HEK293T (cell line): ENCODE measurements around the gene GTF2I.

Experiments used
- CTCF ChIA-PET: fragments of 350-600 bp; formaldehyde crosslinking; extraction: SDS; loops from one replicate; lab custom pipeline; 2021; ENCODE audit warnings: antibody characterized with exemption, inconsistent platforms; lab: Yijun Ruan, JAX
- POLR2A ChIA-PET: fragments of 350-600 bp; formaldehyde crosslinking; extraction: SDS; loops from one replicate; lab custom pipeline; 2020; ENCODE audit warnings: antibody characterized with exemption, inconsistent platforms; lab: Yijun Ruan, JAX
- DNase-seq: peaks from one replicate; pipeline ENCODE4 v3.0.0; 2012; ENCODE audit warnings: mixed read lengths; ENCODE audit errors: extremely low spot score
- ARNT ChIP-seq: fragments of 450-650 bp; IDR thresholded peaks from 2 replicates; pipeline ENCODE4 v1.6.1; 2017; ENCODE audit warnings: mild to moderate bottlenecking
- BHLHE40 ChIP-seq: fragments of 450-650 bp; IDR thresholded peaks from 2 replicates; pipeline ENCODE4 v1.6.1; 2016; ENCODE audit warnings: mild to moderate bottlenecking, moderate library complexity, borderline replicate concordance
- CTBP1 ChIP-seq: fragments of 450-650 bp; IDR thresholded peaks from 2 replicates; pipeline ENCODE4 v1.6.1; 2016; ENCODE audit warnings: borderline replicate concordance
- ELF4 ChIP-seq: fragments of 450-650 bp; IDR thresholded peaks from 2 replicates; pipeline ENCODE4 v1.6.1; 2017; ENCODE audit warnings: antibody characterized with exemption
- FOXA1 ChIP-seq: fragments of 450-650 bp; IDR thresholded peaks from 2 replicates; pipeline ENCODE4 v1.6.1; 2016; ENCODE audit warnings: mild to moderate bottlenecking
- FOXK2 ChIP-seq: fragments of 450-650 bp; IDR thresholded peaks from 2 replicates; pipeline ENCODE4 v1.6.1; 2016; ENCODE audit warnings: mild to moderate bottlenecking
- FOXM1 ChIP-seq: fragments of 450-650 bp; IDR thresholded peaks from 2 replicates; pipeline ENCODE4 v1.6.1; 2017; ENCODE audit warnings: mild to moderate bottlenecking, borderline replicate concordance
- HDGF ChIP-seq: fragments of 450-650 bp; IDR thresholded peaks from 2 replicates; pipeline ENCODE4 v1.6.1; 2017; ENCODE audit warnings: antibody characterized with exemption, borderline replicate concordance
- L3MBTL2 ChIP-seq: fragments of 450-650 bp; conservative IDR thresholded peaks from 2 replicates; pipeline ENCODE4 v1.6.1; 2016; ENCODE audit warnings: mild to moderate bottlenecking
- LEF1 ChIP-seq: fragments of 450-650 bp; IDR thresholded peaks from 2 replicates; pipeline ENCODE4 v1.6.1; 2017; ENCODE audit warnings: mild to moderate bottlenecking, borderline replicate concordance
- NFRKB ChIP-seq: fragments of 450-650 bp; IDR thresholded peaks from 2 replicates; pipeline ENCODE4 v1.6.1; 2016; ENCODE audit warnings: mild to moderate bottlenecking, moderate library complexity
- SP1 ChIP-seq: fragments of 450-650 bp; IDR thresholded peaks from 2 replicates; pipeline ENCODE4 v1.6.1; 2017
- SUZ12 ChIP-seq: fragments of 450-650 bp; IDR thresholded peaks from 2 replicates; pipeline ENCODE4 v1.6.1; 2016; ENCODE audit warnings: mild to moderate bottlenecking
- TARDBP ChIP-seq: fragments of 450-650 bp; IDR thresholded peaks from 2 replicates; pipeline ENCODE4 v1.6.1; 2016
- ZNF384 ChIP-seq: fragments of 450-650 bp; IDR thresholded peaks from 2 replicates; pipeline ENCODE4 v1.6.1; 2016
- TF ChIP-seq, protein P1 (sequence below): fragments of 450-650 bp; IDR thresholded peaks from 2 replicates; pipeline ENCODE4 v1.6.1; 2016

Gene GTF2I

DNA sequence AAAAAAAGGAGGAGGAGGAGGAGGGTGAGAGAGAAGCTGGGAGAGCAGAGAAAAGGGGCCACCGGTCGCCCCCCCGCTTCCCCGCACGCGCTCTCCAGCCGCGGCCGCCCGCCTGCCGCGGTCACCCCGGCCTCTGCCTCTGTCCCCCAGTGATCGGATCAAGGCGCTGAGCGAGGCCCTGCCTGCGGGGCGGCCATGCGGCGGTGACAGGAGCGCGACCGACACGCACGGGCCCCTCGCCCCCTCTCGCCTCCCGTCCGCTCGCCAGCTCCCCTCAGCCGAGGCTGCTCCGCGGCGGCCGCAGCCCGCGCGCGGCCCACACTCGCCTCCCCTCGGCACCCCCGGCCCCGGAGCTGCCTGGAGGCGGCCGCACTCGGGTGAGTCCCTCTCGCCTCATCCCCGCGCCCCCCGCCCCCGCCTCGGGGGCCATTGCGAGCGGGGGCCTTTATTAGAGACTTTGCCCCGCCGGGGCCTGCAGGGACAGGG, at the start of gene GTF2I:
Gene GTF2I (plus strand): TSS at position 27 of the 486 bp plus-strand sequence. CDS start 31,411 bp downstream, outside the sequence.
- peak; percentile 42 for DNase-seq
- ChIA-PET CTCF (no interaction called here), POLR2A (interaction anchor here (0.6 to 1.6 kb wide), 3 partner anchors 22 to 41 kb away, joined by 3 read pairs; no protein-coding TSS in a partner anchor)
- TF ChIP-seq FOXK2, result no peak
- TF ChIP-seq CTBP1, result no peak
- TF ChIP-seq, protein P1, sequence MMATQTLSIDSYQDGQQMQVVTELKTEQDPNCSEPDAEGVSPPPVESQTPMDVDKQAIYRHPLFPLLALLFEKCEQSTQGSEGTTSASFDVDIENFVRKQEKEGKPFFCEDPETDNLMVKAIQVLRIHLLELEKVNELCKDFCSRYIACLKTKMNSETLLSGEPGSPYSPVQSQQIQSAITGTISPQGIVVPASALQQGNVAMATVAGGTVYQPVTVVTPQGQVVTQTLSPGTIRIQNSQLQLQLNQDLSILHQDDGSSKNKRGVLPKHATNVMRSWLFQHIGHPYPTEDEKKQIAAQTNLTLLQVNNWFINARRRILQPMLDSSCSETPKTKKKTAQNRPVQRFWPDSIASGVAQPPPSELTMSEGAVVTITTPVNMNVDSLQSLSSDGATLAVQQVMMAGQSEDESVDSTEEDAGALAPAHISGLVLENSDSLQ, result no peak
- TF ChIP-seq ZNF384, result peak; percentile 99
- no peak for TF ChIP-seq SP1
- no peak for TF ChIP-seq FOXA1
- TF ChIP-seq FOXM1, result peak; percentile 11; the same call in 1 of the 2 replicates
- TF ChIP-seq BHLHE40, result no peak
- TF ChIP-seq ELF4, result no peak

DNA sequence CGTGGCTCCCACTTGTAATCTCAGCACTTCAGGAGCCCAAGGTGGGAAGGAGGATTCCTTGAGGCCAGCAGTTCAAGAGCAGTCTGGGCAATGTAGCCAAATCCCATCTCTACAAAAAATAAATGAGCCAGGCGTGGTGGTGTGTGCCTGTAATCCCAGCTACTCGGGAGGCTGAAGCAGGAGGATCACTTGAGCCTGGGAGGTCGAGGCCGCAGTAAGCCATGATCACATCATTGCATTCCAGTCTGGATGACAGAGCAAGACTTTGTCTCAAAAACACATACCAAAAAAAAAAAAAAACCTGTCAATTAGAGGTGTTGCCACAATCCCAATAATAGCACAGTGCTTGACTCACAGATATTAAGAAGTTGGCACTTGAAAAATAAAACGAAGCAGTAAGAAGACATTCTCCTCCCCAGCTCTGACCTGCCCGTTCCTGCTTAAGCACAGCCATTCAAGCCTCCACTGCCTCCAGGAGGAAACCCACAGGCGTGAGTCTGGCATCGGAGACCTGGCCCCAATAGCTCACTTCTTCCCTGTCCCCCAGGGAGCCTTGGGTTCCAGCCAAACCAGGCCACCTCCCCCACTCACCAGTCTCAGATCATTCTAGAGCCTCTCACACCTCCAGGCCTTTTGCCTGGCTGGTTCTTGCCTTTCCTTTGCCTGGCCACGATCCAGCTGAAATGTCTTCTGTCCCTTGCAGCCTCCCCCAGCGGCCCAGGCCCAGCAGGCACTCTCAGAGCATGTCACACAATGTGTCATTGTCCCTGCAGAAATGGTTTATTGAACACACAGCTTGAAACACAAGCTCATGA, 45.3 kb upstream of the GTF2I start:
- TF ChIP-seq HDGF (no peak), SP1 (no peak), ZNF384 (no peak), L3MBTL2 (no peak), NFRKB (no peak), CTBP1 (no peak), SUZ12 (no peak), ARNT (no peak), FOXA1 (no peak), TARDBP (no peak), FOXM1 (no peak), FOXK2 (no peak), LEF1 (no peak), ELF4 (no peak), BHLHE40 (no peak)
- TF ChIP-seq, protein P1, result no peak
- POLR2A ChIA-PET, result no interaction called here
- CTCF ChIA-PET, result no interaction called here
- DNase-seq, result no peak

DNA sequence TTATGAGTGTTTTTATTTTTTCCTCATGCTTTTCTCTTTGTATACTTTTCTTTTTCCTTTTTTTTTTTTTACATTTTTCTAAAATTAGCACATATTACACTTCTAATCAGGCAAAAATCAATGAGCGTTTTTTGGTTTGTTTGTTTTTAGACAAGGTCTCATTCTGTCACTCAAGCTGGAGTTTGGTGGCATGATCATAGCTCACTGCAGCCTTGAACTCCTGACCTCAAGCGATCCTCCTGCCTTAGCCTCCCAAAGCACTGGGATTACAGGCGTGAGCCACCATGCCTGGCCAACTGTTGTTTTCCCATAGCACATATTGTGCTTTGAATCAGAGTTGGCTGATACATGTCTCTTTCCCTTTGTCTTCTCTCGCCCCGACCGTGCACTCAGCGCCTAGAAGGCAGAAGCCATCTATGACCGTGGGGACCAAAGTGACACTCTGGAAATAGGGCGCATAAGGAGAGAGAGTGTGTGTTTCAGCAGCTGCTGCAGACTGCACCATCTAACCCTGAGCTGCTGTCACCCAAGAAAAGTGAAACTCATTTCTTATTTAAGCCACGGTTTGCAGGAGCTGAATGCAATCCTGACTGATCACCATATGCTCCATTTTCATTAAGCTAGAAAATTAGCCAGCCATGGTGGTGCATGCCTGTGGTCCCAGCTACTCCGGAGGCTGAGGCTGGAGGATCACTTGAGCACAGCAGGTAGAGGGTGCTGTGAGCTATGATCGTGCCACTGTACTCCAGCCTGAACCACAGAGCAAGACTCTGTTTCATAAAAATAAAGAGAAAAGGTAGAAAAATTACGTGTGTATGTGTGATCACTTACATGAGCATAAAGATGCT, 41.4 kb upstream of the GTF2I start:
- POLR2A ChIA-PET, result interaction anchor here (1.4 kb wide), 1 partner anchor 41 kb away, joined by 3 read pairs; the partner anchor contains the start of gene GTF2I
- TF ChIP-seq CTBP1 (no peak), L3MBTL2 (no peak), NFRKB (no peak), ZNF384 (no peak), TARDBP (no peak), FOXA1 (no peak), LEF1 (no peak), SUZ12 (no peak), BHLHE40 (no peak), FOXM1 (no peak), ELF4 (no peak), FOXK2 (no peak), SP1 (no peak), HDGF (no peak), ARNT (no peak)
- TF ChIP-seq, protein P1, result no peak
- DNase-seq, result no peak
- CTCF ChIA-PET, result no interaction called here

DNA sequence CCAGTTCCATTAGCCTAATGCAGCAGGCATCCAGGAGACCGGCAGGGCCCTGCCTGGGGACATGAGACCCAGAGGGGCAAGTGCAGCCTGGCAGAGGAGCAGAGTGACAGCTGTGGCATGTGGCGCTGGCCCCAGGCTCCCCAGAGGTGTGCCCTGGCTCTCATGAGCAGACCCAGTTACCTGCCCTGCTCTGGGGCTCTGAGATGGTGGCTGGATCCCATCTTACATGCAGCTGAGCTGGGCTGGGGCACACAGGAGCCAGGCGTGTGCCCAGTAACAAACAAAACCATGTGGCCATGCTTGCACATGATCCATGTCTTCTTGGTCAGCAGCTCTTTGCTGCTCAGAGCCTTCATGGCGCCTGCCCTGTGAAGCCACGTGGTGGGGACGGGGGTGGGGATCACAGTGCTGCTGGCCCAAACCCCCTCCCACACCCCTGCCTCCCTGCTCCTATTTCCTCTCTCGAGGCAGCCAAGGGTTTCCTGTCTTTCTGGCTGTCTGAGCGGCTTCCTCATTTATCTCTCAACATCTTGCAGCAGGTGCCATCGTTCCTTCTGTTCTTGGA, 40.3 kb upstream of the GTF2I start:
- TF ChIP-seq LEF1 (no peak), TARDBP (no peak), FOXM1 (no peak), ELF4 (no peak), CTBP1 (no peak), SP1 (no peak), BHLHE40 (no peak), FOXK2 (no peak), SUZ12 (no peak), L3MBTL2 (no peak), FOXA1 (no peak), NFRKB (no peak), ARNT (no peak)
- TF ChIP-seq, protein P1, result no peak
- no peak for DNase-seq
- POLR2A ChIA-PET, result interaction anchor here (1.4 kb wide), 1 partner anchor 40 kb away, joined by 3 read pairs; the partner anchor contains the start of gene GTF2I
- CTCF ChIA-PET, result interaction anchor here (0.8 kb wide), 1 partner anchor 8 kb away, joined by 3 read pairs; no protein-coding TSS in a partner anchor
